HTR-8/SVneo (cell line): ENCODE results near the gene SEZ6.

Experiments used
- DNase-seq: peaks from one replicate; pipeline ENCODE4 v3.0.0; 2011; ENCODE audit warnings: low spot score, mixed read lengths; ENCODE audit not compliant: insufficient read length
- FAIRE-seq: peaks from 2 replicates; lab custom pipeline; 2011; peaks lifted over from hg19 to GRCh38; lab: Jason Lieb, UNC

Gene SEZ6

GRCh38 chr17:28912938-28913333, 92.9 kb downstream of the SEZ6 start:
- no peak for DNase-seq
- no peak for FAIRE-seq

GRCh38 chr17:28912281-28912937, 93.4 kb downstream of the SEZ6 start:
- FAIRE-seq (no peak), DNase-seq (no peak)

- FAIRE-seq (no peak), DNase-seq (no peak)
Measured at GRCh38 chr17:28911411-28912045, 94.3 kb downstream of the SEZ6 start.

- FAIRE-seq = no peak
Measured at GRCh38 chr17:28910534-28910933, 95.3 kb downstream of the SEZ6 start.

GRCh38 chr17:28908640-28909167, 97.1 kb downstream of the SEZ6 start:
- no peak for FAIRE-seq
- no peak for DNase-seq

More at GRCh38 chr17:28910534-28910933, 95.3 kb downstream of the SEZ6 start:
- DNase-seq = no peak

- FAIRE-seq (no peak), DNase-seq (no peak)
Measured at GRCh38 chr17:28907709-28908475, 97.9 kb downstream of the SEZ6 start.

- DNase-seq = no peak
- no peak for FAIRE-seq
Measured at GRCh38 chr17:28906706-28907438, 99.0 kb downstream of the SEZ6 start.

GRCh38 chr17:28906276-28906675, 99.6 kb downstream of the SEZ6 start:
- no peak for DNase-seq

More at GRCh38 chr17:28906276-28906675, 99.6 kb downstream of the SEZ6 start:
- no peak for FAIRE-seq
